ENCODE data around the gene HOXD3.

DNA sequence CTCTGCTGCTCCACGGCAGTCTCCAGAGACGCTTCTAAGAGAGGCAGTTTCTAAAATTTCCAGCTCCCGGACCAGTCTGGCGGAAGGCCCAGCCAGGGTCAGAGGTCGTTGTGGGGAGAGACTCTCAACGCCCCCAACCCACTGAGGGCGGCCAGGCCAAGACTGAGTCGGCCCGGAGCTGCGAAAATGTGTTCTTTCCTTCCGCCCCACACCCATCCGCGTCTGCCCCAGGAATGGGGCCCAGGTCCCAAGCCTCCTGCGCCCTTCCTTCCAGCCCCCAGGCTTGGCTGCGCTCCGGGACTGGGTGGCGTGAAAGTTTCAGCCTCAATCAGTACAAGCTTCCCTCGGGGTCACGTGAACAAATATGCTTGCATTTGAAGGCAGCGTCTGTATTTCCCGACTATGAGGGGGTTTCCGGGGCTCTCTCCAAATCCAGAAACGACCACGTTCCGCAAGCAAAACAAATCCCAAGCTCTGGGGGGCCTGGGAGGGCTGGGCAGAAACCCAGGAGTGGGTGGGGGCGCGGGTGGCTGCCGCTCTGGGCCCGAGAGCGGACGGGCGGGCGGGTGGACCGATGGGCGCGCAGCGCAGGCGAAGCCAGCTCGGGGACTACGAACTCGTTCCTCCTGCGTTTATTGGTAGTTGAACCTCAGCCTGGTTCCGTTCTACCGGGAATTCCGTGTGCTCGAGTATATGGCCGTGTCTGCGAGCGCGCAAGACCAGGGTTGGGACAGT, 3.3 kb downstream of the HOXD3 start:
- TF ChIP-seq, protein P1, sequence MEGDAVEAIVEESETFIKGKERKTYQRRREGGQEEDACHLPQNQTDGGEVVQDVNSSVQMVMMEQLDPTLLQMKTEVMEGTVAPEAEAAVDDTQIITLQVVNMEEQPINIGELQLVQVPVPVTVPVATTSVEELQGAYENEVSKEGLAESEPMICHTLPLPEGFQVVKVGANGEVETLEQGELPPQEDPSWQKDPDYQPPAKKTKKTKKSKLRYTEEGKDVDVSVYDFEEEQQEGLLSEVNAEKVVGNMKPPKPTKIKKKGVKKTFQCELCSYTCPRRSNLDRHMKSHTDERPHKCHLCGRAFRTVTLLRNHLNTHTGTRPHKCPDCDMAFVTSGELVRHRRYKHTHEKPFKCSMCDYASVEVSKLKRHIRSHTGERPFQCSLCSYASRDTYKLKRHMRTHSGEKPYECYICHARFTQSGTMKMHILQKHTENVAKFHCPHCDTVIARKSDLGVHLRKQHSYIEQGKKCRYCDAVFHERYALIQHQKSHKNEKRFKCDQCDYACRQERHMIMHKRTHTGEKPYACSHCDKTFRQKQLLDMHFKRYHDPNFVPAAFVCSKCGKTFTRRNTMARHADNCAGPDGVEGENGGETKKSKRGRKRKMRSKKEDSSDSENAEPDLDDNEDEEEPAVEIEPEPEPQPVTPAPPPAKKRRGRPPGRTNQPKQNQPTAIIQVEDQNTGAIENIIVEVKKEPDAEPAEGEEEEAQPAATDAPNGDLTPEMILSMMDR (IDR thresholded peaks at IDR 0.05; ENCODE audit: low read depth, low read length, poor library complexity, severe bottlenecking), result no peak
- TF ChIP-seq EZH2phosphoT487 (IDR thresholded peaks at IDR 0.05; ENCODE audit: borderline replicate concordance, low read length), result no peak

All from DOHH2 (cell line).